CD4-positive, alpha-beta T cell treated with Interleukin-15 for 4 hours (primary cell): ENCODE measurements around the gene C19orf38.
"Not testable (repeated sequence)": the region's sequence is repeated elsewhere in the genome, so short reads cannot be mapped to it uniquely, and the experiment has no call there.

Source experiments
- DNase-seq: peaks from one replicate; pipeline ENCODE4 v3.0.0-alpha.2; 2020; ENCODE audit warnings: low spot score

The C19orf38 gene

GRCh38 chr19:10823690-10824089, 24.5 kb upstream of the C19orf38 start:
- DNase-seq: no peak

DNA sequence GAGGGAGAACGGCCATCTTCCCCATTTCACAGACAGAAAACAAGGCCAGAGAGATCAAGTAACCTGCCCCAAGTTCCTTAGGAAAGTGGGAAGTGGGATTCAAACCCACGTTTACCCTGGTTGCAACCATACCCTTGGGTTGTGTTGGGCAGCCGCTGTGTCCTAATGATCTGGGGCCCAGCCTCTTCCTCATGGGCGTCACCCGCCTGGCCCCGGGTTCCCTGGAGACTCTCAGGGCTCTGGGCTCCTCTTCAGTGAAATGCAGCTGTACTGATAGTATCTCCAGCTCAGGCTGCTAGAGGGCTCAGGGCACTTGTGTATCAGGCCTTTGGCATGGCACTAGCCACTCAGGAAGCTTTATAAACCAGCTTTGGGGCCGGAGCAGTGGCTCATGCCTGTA, 22.0 kb upstream of the C19orf38 start:
- no peak for DNase-seq

DNA sequence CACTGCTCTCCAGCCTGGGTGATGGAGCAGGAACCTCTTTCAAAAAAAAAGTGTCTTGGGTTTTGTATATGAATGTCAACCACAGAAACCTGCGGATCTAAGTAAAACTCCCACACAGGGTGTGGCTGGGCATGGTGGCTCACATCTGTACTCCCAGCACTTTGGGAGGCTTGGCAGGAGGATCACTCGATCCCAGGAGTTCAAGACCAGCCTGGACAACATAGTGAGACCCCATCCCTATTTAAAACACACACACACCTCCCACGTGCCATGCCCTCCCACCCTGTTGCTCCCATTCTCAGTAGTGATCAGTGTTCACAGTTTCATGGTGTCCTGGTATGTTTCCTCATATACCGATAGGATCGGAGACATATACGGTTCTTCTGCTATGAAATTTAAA, 21.4 kb upstream of the C19orf38 start:
- no peak for DNase-seq

GRCh38 chr19:10828981-10829821, 19.0 kb upstream of the C19orf38 start:
- DNase-seq: no peak

DNA sequence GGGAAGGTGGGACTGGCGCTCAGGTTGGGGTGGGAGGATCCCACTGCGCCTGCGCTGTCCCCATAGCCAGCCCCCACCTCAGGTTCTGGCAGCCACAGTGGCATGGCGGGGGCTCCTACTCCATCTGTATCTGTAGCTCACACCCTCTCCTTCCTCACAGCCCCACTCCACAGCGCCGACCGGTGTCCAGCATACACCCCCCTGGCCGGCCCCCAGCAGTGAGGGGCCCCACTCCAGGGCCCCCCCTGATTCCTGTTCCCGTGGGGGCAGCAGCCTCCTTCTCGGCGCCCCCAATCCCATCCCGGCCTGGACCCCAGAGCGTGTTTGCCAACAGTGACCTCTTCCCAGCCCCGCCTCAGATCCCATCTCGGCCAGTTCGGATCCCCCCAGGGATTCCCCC, 18.2 kb upstream of the C19orf38 start:
- no peak for DNase-seq

DNA sequence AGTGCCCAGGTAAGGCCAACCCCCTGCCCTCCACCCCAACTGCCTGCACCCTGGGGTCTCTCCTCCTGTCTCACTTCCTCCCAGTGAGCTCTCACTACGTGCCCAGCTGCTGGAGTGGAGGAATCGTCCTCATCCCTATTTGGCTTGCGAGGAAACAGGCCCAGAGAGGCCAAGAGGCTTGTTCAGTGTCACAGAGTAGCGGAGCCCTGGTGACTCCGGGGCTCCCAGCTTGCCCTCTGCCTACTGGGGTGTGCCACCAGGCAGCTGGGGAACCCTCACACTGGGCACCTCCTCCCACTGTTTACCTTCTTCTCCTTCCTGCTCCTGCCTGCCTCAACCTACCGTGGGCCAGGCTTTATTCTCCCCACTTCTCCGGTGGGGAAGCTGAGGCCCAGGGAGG, 17.8 kb upstream of the C19orf38 start:
- DNase-seq: no peak

GRCh38 chr19:10830931-10831779, 17.1 kb upstream of the C19orf38 start:
- no peak for DNase-seq

DNA sequence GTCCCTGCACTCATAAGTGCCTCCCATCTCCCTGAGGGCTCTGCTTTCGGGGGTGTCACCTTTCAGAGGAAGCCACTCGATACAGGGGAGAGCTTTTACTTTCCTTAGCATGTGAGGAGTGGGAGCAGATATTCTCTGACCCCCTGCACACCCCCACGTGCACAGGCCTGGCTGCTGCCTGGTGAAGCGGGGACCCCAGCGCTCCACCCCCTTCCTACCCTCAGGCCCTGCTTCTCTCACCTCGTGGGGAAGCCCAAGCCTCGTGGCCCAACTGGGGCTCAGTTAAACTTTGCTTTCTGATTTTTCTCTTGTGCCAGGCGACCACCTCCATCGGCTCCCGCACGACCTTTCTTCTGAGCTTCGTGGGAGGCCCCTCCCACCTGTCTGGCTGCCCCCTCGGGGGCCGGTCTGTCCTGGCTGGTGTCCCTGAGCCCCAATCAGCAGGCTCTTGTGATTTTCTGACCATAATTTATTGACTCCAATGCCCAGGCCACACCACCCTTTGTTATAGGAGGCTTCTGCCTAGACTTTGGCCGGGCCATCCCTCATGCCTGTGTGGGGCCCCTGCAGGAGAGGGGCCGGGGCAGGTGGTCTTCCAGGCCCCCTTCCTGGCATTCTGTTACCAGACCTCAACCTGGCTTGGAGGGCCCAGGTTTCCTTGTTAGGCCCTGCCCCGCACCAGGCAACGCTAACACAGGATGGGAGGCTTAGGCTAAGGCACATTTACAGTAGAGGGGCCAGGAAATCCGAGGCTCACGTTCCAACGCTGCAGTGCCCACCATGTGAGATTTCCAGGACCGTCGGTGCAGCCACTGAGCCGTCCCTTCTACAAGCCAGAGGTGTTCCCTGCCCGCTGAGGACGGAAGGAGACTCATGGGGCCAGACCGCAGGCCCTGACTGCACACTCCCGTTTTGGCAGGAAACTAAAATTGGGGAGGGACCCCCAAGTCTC, 16.0 kb upstream of the C19orf38 start:
- no peak for DNase-seq

DNA sequence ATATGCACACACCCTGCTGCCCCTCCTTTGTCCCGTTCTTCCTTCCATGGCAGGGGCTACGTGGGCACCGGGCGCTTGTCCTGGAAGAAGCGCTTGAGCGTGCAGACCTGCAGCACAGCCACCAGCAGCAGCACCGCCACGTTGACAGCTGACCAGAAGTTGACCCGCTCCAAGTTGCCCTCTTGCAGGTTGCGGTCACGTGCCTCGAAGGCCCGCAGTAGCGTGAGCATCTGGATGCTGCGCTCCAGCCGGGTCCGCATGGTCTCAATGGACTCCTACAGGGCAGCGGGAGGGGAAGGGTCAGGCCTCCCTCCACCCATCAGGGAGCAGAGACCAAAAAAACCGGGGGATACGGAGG, 15.3 kb upstream of the C19orf38 start:
- no peak for DNase-seq

DNA sequence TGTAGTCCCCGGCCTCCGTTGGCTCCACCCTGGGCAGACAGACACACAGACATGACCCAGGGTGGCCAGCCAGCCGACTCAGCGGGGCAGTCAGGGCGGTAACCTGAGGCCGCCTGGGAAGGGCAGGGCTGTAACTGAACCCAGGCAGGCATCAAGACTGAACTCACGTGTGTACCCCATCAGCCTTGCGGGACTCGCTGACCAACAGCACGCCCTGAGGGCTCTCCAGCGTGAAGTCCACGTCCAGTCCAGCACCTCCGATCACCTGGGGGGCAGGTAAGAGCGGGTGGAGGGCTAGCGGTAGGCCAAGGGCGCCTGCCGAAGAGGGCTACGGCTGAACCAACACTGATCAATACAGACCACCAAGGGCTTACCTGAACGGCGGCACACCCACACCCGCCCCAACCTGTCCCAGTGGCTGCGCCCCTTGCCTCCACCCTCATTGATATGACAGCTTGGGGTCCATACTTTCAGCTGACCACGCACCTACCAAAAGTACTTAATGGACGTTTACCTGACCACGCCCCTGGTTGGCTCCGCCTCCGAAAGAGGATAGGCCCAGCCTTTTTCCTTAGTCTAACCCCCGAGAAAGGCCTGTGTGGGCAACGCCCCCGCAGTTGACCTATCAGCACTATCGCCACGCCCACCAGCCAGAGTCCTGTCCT, 13.0 kb upstream of the C19orf38 start:
- no peak for DNase-seq

- DNase-seq: peak; percentile 92
Observed at GRCh38 chr19:10835754-10836478, 12.3 kb upstream of the C19orf38 start, which contains the start of gene TMED1. TMED1 (minus strand) TSS chr19:10836212; CDS start chr19:10836191, 21 bp downstream.

GRCh38 chr19:10836479-10837330, 11.5 kb upstream of the C19orf38 start:
- peak; percentile 84 for DNase-seq

- DNase-seq: not testable (repeated sequence)
Observed at GRCh38 chr19:10837649-10838048, 10.6 kb upstream of the C19orf38 start.

GRCh38 chr19:10838377-10838776, 9.8 kb upstream of the C19orf38 start:
- DNase-seq: no peak

- DNase-seq: no peak
Observed at GRCh38 chr19:10839114-10840050, 8.8 kb upstream of the C19orf38 start.

GRCh38 chr19:10842788-10843187, 5.4 kb upstream of the C19orf38 start:
- DNase-seq: no peak

- no peak for DNase-seq
Observed at GRCh38 chr19:10846500-10847202, 1.6 kb upstream of the C19orf38 start.

DNA sequence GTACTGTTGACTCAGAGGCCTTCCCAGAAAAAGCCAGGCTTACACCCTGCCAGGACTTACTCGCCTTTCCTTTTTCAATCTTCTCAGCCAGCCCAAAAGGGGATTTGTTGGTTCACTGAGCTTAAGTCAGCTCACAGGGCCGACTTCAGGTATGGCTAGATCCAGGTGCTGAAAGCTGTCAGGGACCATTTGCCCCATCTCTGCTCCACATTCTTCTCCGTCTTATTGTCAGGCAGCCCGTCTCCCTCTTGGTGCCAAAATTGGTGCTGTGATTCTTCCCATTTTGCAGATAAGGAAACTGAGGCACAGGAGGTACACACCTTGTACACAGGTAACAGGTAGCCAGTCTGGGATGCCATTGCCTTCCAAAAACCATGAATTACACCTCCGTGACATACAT, 2.4 kb downstream of the C19orf38 start:
- DNase-seq: no peak
